MM.1S (cell line): Measurements from ENCODE around the gene FPR3.

ENCODE experiments used
- EZH2 ChIP-seq: fragments of 300-600 bp; sonication (generic); optimal IDR thresholded peaks from 2 replicates; pipeline ENCODE3; 2017; ENCODE audit warnings: low read depth, mild to moderate bottlenecking, antibody characterized with exemption, low read length, mixed read lengths
- TF ChIP-seq, protein P1 (sequence below): fragments of 300-600 bp; sonication (generic); IDR thresholded peaks from 2 replicates; pipeline ENCODE4 v1.5.1; 2016; ENCODE audit warnings: antibody characterized with exemption, low read length, mixed read lengths

DNA sequence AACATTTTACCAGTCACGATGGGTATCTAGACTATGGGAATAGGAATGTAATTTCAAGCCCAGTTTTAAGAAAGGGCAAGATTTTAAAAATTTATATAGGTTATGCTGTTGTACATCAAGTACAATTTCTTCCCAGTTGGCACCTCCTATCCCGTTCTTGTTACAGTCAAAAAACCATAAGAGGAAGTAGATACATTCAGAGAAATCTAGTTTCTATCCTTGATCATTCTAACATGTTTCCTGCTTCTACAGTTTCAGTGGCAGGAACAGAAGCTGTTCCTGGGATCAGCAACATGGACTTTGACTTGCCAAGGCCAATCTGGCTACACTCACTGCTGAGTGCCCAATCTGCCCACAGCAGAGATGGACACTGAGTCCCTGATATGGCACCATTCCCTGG is 14.7 kb upstream of the FPR3 start:
- TF ChIP-seq, protein P1, sequence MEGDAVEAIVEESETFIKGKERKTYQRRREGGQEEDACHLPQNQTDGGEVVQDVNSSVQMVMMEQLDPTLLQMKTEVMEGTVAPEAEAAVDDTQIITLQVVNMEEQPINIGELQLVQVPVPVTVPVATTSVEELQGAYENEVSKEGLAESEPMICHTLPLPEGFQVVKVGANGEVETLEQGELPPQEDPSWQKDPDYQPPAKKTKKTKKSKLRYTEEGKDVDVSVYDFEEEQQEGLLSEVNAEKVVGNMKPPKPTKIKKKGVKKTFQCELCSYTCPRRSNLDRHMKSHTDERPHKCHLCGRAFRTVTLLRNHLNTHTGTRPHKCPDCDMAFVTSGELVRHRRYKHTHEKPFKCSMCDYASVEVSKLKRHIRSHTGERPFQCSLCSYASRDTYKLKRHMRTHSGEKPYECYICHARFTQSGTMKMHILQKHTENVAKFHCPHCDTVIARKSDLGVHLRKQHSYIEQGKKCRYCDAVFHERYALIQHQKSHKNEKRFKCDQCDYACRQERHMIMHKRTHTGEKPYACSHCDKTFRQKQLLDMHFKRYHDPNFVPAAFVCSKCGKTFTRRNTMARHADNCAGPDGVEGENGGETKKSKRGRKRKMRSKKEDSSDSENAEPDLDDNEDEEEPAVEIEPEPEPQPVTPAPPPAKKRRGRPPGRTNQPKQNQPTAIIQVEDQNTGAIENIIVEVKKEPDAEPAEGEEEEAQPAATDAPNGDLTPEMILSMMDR, result no peak
- no peak for TF ChIP-seq EZH2
